Measurements from ENCODE around the gene CADM2. TPM values are rescaled to one million over a fixed set of nuclear protein-coding genes. Genes with fewer than 3 reads are reported as not detected.

Gene CADM2
- total RNA-seq, 1 experiment from 2014 or later = not detected

- Mint-ChIP-seq H3K4me3 (ENCODE audit: unreplicated experiment) (no peak overlapping the region), H3K4me1 (ENCODE audit: insufficient read depth, unreplicated experiment) (no peaks in the 10 kb centered on the region)
Measured at GRCh38 chr3:86046436-86047136, 1087.8 kb downstream of the CADM2 start.

GRCh38 chr3:86047161-86047560 lies 1088.4 kb downstream of the CADM2 start:
- TF ChIP-seq CTCF (IDR thresholded peaks at IDR 0.05; ENCODE audit: unreplicated experiment) = no peak
- peaks cover 11% of the 10 kb centered on the region for H3K27me3 Mint-ChIP-seq (ENCODE audit: insufficient read depth, unreplicated experiment)
- ChIA-PET CTCF (interaction anchor here (0.5 to 0.6 kb wide), 2 partner anchors 15 to 18 kb away, joined by 3 to 7 read pairs; no protein-coding TSS in a partner anchor), POLR2A (no interaction called here)
- BruUV-seq (replicated peaks) = no TSS peak
- no peaks in the 10 kb centered on the region for H3K4me1 Mint-ChIP-seq (ENCODE audit: insufficient read depth, unreplicated experiment)
- no peak overlapping the region for H3K27ac Mint-ChIP-seq (ENCODE audit: low read depth, unreplicated experiment)
- intact Hi-C loops (cut with micrococcal nuclease) = no loop called here
- DNase-seq (ENCODE audit: unreplicated experiment) = no peak
- H3K4me3 Mint-ChIP-seq (ENCODE audit: unreplicated experiment) = no peak overlapping the region
- no peaks in the 10 kb centered on the region for H3K36me3 Mint-ChIP-seq (ENCODE audit: insufficient read depth, unreplicated experiment)
- H3K9me3 Mint-ChIP-seq (ENCODE audit: unreplicated experiment) = no peaks in the 10 kb centered on the region

More at GRCh38 chr3:86046436-86047136, 1087.8 kb downstream of the CADM2 start:
- Mint-ChIP-seq H3K27me3 (ENCODE audit: insufficient read depth, unreplicated experiment) (peaks cover 11% of the 10 kb centered on the region), H3K36me3 (ENCODE audit: insufficient read depth, unreplicated experiment) (no peaks in the 10 kb centered on the region), H3K27ac (ENCODE audit: low read depth, unreplicated experiment) (no peak overlapping the region), H3K9me3 (ENCODE audit: unreplicated experiment) (no peaks in the 10 kb centered on the region)
- no peak for DNase-seq (ENCODE audit: unreplicated experiment)
- ChIA-PET POLR2A (interaction anchor here (0.7 kb wide), 1 partner anchor 41 kb away, joined by 3 read pairs; no protein-coding TSS in a partner anchor), CTCF (interaction anchor here (0.5 to 0.6 kb wide), 3 partner anchors 16 to 644 kb away, joined by 3 to 7 read pairs (median 3); no protein-coding TSS in a partner anchor)
- intact Hi-C loops (cut with micrococcal nuclease) = no loop called here
- BruUV-seq (replicated peaks) = no TSS peak
- TF ChIP-seq CTCF (IDR thresholded peaks at IDR 0.05; ENCODE audit: unreplicated experiment) = no peak

DNA sequence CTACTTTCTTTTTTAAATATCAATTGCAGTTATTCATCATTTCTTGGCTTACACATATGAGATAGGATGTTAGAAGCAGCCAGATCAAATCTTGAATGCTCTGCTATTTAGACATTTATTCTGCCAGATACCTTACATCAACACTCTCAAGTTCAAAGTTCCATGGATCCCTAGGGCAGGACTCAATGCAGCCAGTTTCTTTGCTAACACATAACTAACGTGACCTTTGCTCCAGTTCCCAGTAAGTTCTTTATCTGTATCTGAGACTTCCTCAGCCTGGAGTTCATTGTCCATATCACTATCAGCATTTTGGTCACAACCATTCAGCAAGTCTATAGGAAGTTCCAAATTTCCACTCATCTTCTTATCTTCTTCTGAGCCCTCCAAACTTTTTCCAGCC lies 1092.3 kb downstream of the CADM2 start:
- no peak for TF ChIP-seq CTCF (IDR thresholded peaks at IDR 0.05; ENCODE audit: unreplicated experiment)
- H3K9me3 Mint-ChIP-seq (ENCODE audit: unreplicated experiment) = no peaks in the 10 kb centered on the region
- no TSS peak for BruUV-seq (replicated peaks)
- H3K36me3 Mint-ChIP-seq (ENCODE audit: insufficient read depth, unreplicated experiment) = no peaks in the 10 kb centered on the region
- peaks cover 11% of the 10 kb centered on the region for H3K27me3 Mint-ChIP-seq (ENCODE audit: insufficient read depth, unreplicated experiment)
- H3K4me3 Mint-ChIP-seq (ENCODE audit: unreplicated experiment) = no peak overlapping the region
- no peaks in the 10 kb centered on the region for H3K4me1 Mint-ChIP-seq (ENCODE audit: insufficient read depth, unreplicated experiment)
- no peak overlapping the region for H3K27ac Mint-ChIP-seq (ENCODE audit: low read depth, unreplicated experiment)
- ChIA-PET POLR2A (no interaction called here), CTCF (interaction anchor here (0.6 kb wide), 1 partner anchor 1178 kb away, joined by 3 read pairs; no protein-coding TSS in a partner anchor)
- DNase-seq (ENCODE audit: unreplicated experiment) = no peak
- intact Hi-C loops (cut with micrococcal nuclease) = no loop called here

DNA sequence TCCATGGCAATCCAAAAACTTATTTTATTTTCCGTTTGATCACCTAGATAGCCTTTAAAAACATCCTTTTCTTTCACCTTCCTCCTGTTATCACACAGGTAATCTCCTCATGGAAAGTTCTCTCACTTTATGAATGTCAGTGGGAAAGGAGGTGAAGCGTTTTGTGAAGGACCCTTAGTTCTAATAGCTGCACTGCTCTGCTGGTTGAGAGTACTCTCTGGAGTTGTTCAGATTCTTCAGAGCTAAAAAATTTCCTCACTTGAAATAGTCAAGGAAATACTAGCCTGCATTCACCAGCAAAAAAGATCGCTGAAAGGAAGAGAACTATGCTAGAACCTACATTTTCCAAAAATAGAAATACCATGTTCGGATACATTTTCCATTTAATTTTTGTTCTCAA lies 1097.2 kb downstream of the CADM2 start:
- H3K36me3 Mint-ChIP-seq (ENCODE audit: insufficient read depth, unreplicated experiment) = no peaks in the 10 kb centered on the region
- no peak overlapping the region for H3K27ac Mint-ChIP-seq (ENCODE audit: low read depth, unreplicated experiment)
- DNase-seq (ENCODE audit: unreplicated experiment) = no peak
- ChIA-PET POLR2A (no interaction called here), CTCF (interaction anchor here (0.7 kb wide), 1 partner anchor 181 kb away, joined by 3 read pairs; no protein-coding TSS in a partner anchor)
- BruUV-seq (replicated peaks) = no TSS peak
- no peak overlapping the region for H3K4me3 Mint-ChIP-seq (ENCODE audit: unreplicated experiment)
- intact Hi-C loops (cut with micrococcal nuclease) = no loop called here
- no peaks in the 10 kb centered on the region for H3K9me3 Mint-ChIP-seq (ENCODE audit: unreplicated experiment)
- no peak for TF ChIP-seq CTCF (IDR thresholded peaks at IDR 0.05; ENCODE audit: unreplicated experiment)
- H3K27me3 Mint-ChIP-seq (ENCODE audit: insufficient read depth, unreplicated experiment) = no peaks in the 10 kb centered on the region
- H3K4me1 Mint-ChIP-seq (ENCODE audit: insufficient read depth, unreplicated experiment) = no peaks in the 10 kb centered on the region

All from MCF 10A (cell line).